GM10847 (cell line): ENCODE data around the gene PRKCA.

Source experiments
- POLR2A ChIP-seq: IDR thresholded peaks from 2 replicates; pipeline ENCODE4 v1.6.1; 2011; ENCODE audit not compliant: insufficient read length; ENCODE audit errors: extremely low read depth

PRKCA gene

DNA sequence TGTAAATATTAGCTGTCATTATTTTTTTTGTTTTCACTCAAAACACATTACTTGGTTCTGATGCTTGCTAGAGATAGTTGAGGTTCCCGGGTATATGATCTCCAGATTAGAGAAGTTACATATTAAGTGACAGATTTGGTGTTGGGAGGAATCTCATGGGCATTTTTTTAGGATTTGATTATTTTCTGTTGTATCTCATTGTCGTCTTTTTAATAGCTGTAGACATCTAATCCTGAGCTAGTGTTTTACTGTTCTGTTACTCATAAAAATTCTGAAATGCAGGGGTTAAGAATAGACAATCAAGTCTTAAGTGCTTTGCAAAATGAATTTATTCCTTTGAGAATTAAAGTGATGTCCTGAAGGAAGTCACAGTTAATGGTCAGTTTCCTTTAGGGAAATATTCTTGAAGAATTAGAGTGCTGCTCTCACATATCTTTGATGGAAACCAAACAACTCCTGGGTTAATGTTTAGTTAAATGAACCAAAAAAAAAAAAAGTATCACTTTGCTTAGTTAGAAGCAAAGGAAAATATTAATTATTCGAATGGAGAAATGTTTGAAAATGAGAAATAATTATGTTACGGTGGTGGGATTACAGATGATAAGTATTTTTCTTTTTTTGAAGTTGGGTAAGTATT, 280.8 kb downstream of the PRKCA start:
- TF ChIP-seq POLR2A = no peak

DNA sequence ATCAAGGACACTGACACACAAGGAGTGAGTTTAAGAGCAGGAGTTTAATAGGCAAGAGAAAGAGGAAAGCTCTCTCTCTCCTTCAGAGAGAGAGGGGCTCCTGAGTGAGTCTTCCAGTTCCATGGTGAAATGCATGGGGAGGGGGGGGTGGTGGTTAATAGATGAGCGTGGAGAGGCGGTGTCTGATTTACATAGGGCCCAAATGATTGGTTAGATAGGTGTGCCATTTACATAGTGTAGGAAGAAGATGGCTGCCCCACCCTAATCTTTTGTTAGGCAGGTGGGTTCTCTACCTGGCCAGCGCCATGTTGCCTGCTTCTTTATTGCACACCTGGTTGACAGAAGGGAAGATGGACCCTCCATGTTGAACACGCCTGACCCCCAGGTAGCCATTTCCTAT, 282.5 kb downstream of the PRKCA start:
- no peak for TF ChIP-seq POLR2A

DNA sequence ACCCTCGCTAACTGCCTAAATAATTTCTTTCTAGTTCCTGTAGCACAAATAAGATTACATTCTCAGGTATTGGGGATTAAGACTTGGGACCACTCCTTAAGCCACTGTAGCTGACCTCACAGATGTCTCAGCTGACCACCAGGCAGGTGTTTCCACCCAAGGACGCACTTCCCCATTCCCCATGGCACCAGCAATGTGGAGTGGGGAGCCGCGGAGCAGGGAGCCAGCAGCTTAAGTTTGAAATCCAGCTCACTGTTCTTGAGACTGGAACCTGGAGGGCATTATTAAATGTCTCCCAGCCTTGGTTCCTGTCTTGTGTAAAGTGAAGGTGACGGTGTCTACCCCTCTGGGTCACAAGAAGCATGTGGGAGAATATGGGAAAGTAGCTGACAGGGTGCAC, 283.1 kb downstream of the PRKCA start:
- no peak for TF ChIP-seq POLR2A

DNA sequence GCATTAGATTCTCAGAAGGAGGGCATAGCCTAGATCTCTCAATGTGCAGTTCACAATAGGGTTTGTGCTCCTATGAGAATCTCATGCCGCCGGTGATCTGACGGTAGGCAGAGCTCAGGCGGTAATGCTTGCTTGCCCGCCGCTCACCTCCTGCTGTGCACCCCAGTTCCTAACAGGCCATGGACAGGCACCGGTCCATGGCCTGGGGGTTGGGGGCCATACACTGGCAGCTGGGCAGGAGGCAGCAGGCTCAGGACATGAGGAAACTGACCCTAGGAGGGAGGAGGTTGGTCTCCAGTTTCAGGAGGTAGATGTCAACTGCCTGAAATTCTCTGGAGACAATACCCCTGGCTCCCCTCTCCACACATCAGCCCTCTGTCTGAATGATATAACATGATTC, 287.5 kb downstream of the PRKCA start:
- TF ChIP-seq POLR2A = no peak

GRCh38 chr17:66593116-66593515, 290.7 kb downstream of the PRKCA start:
- no peak for TF ChIP-seq POLR2A

DNA sequence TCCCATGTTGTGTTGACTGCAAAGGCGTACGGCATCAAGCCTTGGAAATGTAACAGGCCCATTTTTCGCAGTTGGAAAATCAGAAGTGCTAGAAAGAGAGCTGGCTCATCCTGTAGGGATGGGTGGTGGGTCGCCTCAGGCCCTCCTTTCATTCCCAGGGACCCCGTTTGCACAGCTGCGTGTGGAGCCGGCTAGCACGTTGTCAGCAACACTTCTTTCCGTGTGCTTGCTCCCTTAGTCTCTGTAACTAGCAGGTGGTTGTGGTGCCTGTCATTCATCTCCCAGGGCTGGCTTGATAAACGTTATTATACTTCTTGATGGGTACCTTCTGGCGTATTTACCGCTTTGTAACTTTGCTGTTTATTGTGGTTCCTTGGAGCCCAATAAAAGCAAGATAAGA, 293.5 kb downstream of the PRKCA start:
- TF ChIP-seq POLR2A = no peak

DNA sequence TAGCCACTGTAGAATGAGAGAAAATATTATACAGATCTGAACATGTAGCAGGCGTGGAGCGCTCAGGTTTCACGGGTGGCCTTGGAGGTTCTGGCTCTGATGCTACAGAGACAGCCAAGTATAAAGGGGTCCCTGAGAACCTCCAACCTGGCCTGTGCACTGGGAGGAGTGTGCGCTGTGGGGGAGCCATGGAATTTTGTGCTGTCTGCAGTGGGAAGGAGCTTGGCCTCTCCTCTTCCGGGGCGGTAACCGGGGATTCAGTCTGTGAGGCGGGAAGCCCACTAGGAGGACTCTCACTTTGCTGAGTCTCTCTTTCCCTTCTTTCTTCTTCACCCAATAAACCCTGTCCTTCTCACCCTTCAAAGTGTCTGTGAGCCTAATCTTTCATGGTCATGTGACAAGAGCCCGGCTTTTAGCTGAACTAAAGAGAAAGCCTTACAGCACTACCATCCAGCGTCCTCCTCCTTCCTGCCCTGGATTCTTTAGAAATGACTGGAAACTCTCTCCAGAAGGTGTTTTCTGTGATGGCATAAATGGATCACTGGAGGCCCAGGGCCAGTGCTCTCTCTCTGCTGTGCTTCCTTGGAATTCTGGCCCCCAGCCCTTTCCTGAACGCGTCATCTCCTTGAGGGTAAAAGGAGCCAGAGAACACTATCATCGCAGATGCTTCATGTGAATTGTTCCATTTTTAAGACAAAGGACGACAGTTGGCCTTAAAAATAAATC, 300.4 kb downstream of the PRKCA start:
- no peak for TF ChIP-seq POLR2A

- no peak for TF ChIP-seq POLR2A
Observed at GRCh38 chr17:66604376-66604775, 302.0 kb downstream of the PRKCA start.

GRCh38 chr17:66605541-66605940, 303.1 kb downstream of the PRKCA start:
- no peak for TF ChIP-seq POLR2A

GRCh38 chr17:66610361-66611133, 308.1 kb downstream of the PRKCA start:
- no peak for TF ChIP-seq POLR2A

DNA sequence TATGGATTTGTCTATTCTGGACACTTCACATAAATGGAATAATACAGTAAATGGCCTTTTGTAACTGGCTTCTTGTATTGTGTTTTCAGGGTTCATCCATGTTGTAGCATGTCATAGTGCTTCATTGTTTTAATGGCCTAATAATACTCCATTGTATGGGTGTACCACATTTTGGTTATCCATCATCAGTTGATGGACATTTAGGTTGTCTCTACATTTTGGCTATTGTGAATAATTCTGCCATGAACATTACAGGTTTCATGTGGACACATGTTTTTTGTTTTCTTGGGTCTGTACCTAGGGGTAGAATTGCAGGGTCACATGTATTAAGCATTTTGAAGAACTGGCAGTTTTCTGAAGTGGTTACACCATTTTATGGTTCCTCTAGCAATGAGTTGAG, 309.0 kb downstream of the PRKCA start:
- TF ChIP-seq POLR2A = no peak

DNA sequence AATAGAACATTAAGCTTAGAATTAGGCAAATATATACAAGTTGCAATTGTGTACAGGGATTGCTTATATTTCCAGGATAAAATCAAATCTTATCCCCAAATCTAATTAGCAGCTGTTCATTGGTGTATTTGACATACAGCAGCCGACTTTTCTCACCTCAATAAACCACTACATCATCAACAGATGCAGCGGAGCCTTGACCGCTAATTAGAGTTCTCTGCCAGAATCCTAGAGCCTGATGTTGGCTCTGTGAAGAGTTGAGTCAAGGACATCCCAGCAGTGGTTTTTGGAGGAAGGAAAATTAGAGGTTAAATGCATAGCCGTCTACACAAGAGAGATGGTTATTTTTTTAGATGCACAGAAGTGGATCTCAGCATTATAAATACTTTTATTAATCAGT, 310.6 kb downstream of the PRKCA start:
- TF ChIP-seq POLR2A = no peak

GRCh38 chr17:66614469-66614868, 312.1 kb downstream of the PRKCA start:
- no peak for TF ChIP-seq POLR2A

DNA sequence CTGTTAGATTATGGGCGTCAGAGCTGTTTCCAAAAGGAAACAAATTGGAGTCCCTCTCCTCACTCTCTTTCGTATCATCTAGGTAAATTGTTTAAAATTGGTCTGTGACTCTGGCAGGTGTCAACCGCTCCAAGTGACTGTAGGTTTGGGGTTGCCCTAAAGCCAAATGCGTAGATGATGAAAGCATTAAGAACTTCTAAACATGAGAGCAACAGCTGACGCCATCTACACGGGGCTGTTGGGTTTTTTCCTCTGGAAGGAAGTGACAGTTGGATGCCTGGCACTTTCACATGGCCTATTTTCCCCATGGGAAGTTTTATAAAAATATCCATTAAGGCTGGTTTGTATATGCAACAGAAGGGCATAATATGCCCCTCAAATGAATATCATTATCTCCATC, 316.8 kb downstream of the PRKCA start:
- TF ChIP-seq POLR2A = no peak

GRCh38 chr17:66620528-66620927, 318.1 kb downstream of the PRKCA start:
- TF ChIP-seq POLR2A = no peak

DNA sequence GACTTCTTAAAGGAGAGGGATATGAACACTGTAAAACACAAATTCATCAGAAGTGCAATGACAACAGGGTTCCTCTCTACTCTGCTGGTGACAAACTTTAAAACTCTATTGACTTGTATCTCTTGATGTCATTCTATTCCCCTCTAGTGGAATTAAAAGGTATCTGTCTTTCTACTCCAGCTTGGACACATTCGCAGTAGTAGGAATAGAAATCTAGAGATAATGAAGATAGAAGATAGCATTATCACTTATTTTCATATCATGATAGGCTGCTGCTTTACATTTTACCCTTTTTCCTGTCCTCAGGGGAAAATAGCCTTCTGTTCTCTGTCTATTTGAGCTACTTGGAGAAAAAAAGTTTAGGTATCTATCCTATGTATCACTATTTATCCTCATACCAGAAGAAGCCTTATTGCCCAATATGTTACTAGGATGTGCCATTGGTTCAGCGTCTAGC, 322.9 kb downstream of the PRKCA start:
- no peak for TF ChIP-seq POLR2A
